Measurements from ENCODE around the gene RUNX1. TPM values are rescaled to one million over a fixed set of nuclear protein-coding genes. Genes with fewer than 3 reads are reported as not detected.

RUNX1 gene
- total and polyA plus RNA-seq, 2 experiments from 2014 or later, result 0.12 TPM; not detected in 1

GRCh38 chr21:34973685-34974084, 75.4 kb downstream of the RUNX1 start:
- H3K27me3 ChIP-seq, result peaks cover 21% of the 10 kb centered on the region
- H3K4me1 ChIP-seq (ENCODE audit: low read depth), result no peaks in the 10 kb centered on the region
- DNase-seq (ENCODE audit: low read depth in 1 of 2, low spot score in 1 of 2), result no peak
- no peaks in the 10 kb centered on the region for H3K36me3 ChIP-seq
- no peak for TF ChIP-seq CTCF (IDR thresholded peaks at IDR 0.05; ENCODE audit: low read depth, low read length)
- H3K4me3 ChIP-seq, result no peak overlapping the region
- H3K27ac ChIP-seq, result no peak overlapping the region
- H3K9me3 ChIP-seq (ENCODE audit: low read depth), result no peaks in the 10 kb centered on the region

GRCh38 chr21:34971656-34972055, 77.4 kb downstream of the RUNX1 start:
- Histone ChIP-seq H3K4me3 (no peak overlapping the region), H3K9me3 (ENCODE audit: low read depth) (no peaks in the 10 kb centered on the region), H3K27me3 (peaks cover 30% of the 10 kb centered on the region), H3K27ac (no peak overlapping the region), H3K36me3 (no peaks in the 10 kb centered on the region), H3K4me1 (ENCODE audit: low read depth) (no peaks in the 10 kb centered on the region)
- DNase-seq (ENCODE audit: low read depth in 1 of 2, low spot score in 1 of 2), result no peak
- no peak for TF ChIP-seq CTCF (IDR thresholded peaks at IDR 0.05; ENCODE audit: low read depth, low read length)

- no peak for TF ChIP-seq CTCF (IDR thresholded peaks at IDR 0.05; ENCODE audit: low read depth, low read length)
- Histone ChIP-seq H3K4me1 (ENCODE audit: low read depth) (no peaks in the 10 kb centered on the region), H3K27ac (no peak overlapping the region), H3K27me3 (peaks cover 34% of the 10 kb centered on the region), H3K4me3 (no peak overlapping the region), H3K9me3 (ENCODE audit: low read depth) (no peaks in the 10 kb centered on the region), H3K36me3 (no peaks in the 10 kb centered on the region)
- no peak for DNase-seq (ENCODE audit: low read depth in 1 of 2, low spot score in 1 of 2)
These were observed 78.5 kb downstream of the RUNX1 start for GRCh38 chr21:34970566-34970965.

GRCh38 chr21:34970167-34970500, 79.0 kb downstream of the RUNX1 start:
- H3K27me3 ChIP-seq, result peaks cover 34% of the 10 kb centered on the region
- no peaks in the 10 kb centered on the region for H3K4me1 ChIP-seq (ENCODE audit: low read depth)
- no peak overlapping the region for H3K27ac ChIP-seq
- no peak for TF ChIP-seq CTCF (IDR thresholded peaks at IDR 0.05; ENCODE audit: low read depth, low read length)
- no peaks in the 10 kb centered on the region for H3K9me3 ChIP-seq (ENCODE audit: low read depth)
- no peak overlapping the region for H3K4me3 ChIP-seq
- no peaks in the 10 kb centered on the region for H3K36me3 ChIP-seq
- peak in 1 of 2 donors; percentile 29 for DNase-seq (ENCODE audit: low read depth in 1 of 2, low spot score in 1 of 2)

GRCh38 chr21:34969423-34970166, 79.5 kb downstream of the RUNX1 start:
- peak in 1 of 2 donors; percentile 56 for DNase-seq (ENCODE audit: low read depth in 1 of 2, low spot score in 1 of 2)
- peaks cover 34% of the 10 kb centered on the region for H3K27me3 ChIP-seq
- no peak for TF ChIP-seq CTCF (IDR thresholded peaks at IDR 0.05; ENCODE audit: low read depth, low read length)

More at GRCh38 chr21:34969423-34970166, 79.5 kb downstream of the RUNX1 start:
- no peak overlapping the region for H3K4me3 ChIP-seq
- no peaks in the 10 kb centered on the region for H3K4me1 ChIP-seq (ENCODE audit: low read depth)
- H3K9me3 ChIP-seq (ENCODE audit: low read depth), result no peaks in the 10 kb centered on the region
- H3K27ac ChIP-seq, result no peak overlapping the region
- H3K36me3 ChIP-seq, result no peaks in the 10 kb centered on the region

Measured in cardiac muscle cell (in vitro differentiated cells and primary cell).